Hepatocyte (in vitro differentiated cells): ENCODE results near the gene SLC35G6.

ENCODE experiments used
- CTCF ChIP-seq: fragments of 200-600 bp; sonication (generic); IDR thresholded peaks from 2 replicates; pipeline ENCODE4 v1.5.1; 2016; ENCODE audit warnings: antibody characterized with exemption, mild to moderate bottlenecking; ENCODE audit not compliant: poor library complexity
- EZH2 ChIP-seq: fragments of 200-600 bp; sonication (generic); IDR thresholded peaks from 2 replicates; pipeline ENCODE4 v1.6.1; 2016; ENCODE audit warnings: antibody characterized with exemption, mild to moderate bottlenecking, borderline replicate concordance
- EZH2phosphoT487 ChIP-seq: fragments of 200-600 bp; sonication (generic); IDR thresholded peaks from one replicate; pipeline ENCODE4 v1.6.1; 2018; ENCODE audit warnings: antibody characterized with exemption, mild to moderate bottlenecking, low read depth, moderate library complexity; ENCODE audit not compliant: unreplicated experiment, severe bottlenecking

- TF ChIP-seq EZH2 (no peak), CTCF (no peak), EZH2phosphoT487 (no peak)
These were observed 17.8 kb upstream of the SLC35G6 start for GRCh38 chr17:7463372-7463846.
